ENCODE measurements around the gene ISX. TPM values are rescaled to one million over a fixed set of nuclear protein-coding genes. Genes with fewer than 3 reads are reported as not detected.
A peak's percentile ranks its signal among the peaks of the same experiment; 100 is the strongest.

The ISX gene
- total and polyA plus RNA-seq, 9 of the 15 experiments (the other 6 are each of a cell fraction or from before 2014, with no cell fraction given), result 0.03 to 0.36 (median 0.07) TPM

DNA sequence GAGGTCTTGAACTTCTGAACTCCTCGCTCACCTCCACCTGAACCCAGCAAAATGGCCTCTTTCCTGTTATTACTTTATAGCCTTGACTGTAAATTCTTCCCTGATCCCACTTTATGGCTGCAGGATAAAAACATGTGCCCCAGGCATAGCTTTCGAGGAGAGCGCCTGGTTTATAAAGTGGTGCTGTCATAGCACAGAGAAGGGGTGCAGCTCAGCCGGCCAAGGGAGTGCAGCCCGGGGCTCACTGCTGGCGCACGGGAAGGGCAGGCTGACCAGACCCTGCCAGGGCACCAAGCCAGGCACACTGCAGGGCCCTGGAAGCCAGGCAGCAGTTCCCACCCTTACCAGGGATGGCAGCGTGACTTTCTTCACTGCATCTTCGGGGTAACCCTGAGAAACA, 50.9 kb downstream of the ISX start:
- Histone ChIP-seq H3K4me1 (replicated peaks in 1 of 2; ENCODE audit: control insufficient read depth in 2 of 2, insufficient read depth in 2 of 2, low read length in 2 of 2) (no peaks in the 10 kb centered on the region), H3K79me2 (ENCODE audit: control insufficient read depth, insufficient read depth, low read length) (no peaks in the 10 kb centered on the region), H2AFZ (ENCODE audit: low read depth, low read length) (no peak overlapping the region), H3K9ac (ENCODE audit: insufficient read depth in 1 of 2, low read depth in 2 of 2, low read length in 2 of 2) (no peak overlapping the region), H3K4me2 (ENCODE audit: insufficient read depth, low read length) (no peak overlapping the region), H3K4me3 (no peak overlapping the region), H3K9me1 (ENCODE audit: control insufficient read depth, insufficient read depth, low read length) (no peaks in the 10 kb centered on the region), H4K20me1 (replicated peaks; ENCODE audit: control insufficient read depth, insufficient read depth, low read length) (no peaks in the 10 kb centered on the region), H3K27ac (ENCODE audit: extremely low read depth, low read depth, low read length) (no peak overlapping the region), H3K36me3 (ENCODE audit: control insufficient read depth, insufficient read depth, low read length) (no peaks in the 10 kb centered on the region), H3K9me3 (replicated peaks; ENCODE audit: control insufficient read depth, insufficient read depth, low read depth, low read length) (no peaks in the 10 kb centered on the region), H3K27me3 (ENCODE audit: control insufficient read depth in 2 of 2, insufficient read depth in 2 of 2, low read length in 2 of 2) (no peaks in the 10 kb centered on the region)
- DNase-seq (ENCODE audit: extremely low read depth in 1 of 4, low spot score in 3 of 4), result no peak
- BruUV-seq (replicated peaks), result no TSS peak
- ATAC-seq, result peak; percentile 50; the same call in 2 of the 3 replicates
- WGBS (ENCODE audit: insufficient coverage, low coverage, missing lambda C conversion rate), result 91% methylated on average over 4 of the region's 9 CpGs
- no peak for FAIRE-seq
- CTCF ChIA-PET (ENCODE audit: low intra/inter-chr PET ratio), result no interaction called here
- POLR2A ChIA-PET, result no interaction called here
- TF ChIP-seq, protein P1, sequence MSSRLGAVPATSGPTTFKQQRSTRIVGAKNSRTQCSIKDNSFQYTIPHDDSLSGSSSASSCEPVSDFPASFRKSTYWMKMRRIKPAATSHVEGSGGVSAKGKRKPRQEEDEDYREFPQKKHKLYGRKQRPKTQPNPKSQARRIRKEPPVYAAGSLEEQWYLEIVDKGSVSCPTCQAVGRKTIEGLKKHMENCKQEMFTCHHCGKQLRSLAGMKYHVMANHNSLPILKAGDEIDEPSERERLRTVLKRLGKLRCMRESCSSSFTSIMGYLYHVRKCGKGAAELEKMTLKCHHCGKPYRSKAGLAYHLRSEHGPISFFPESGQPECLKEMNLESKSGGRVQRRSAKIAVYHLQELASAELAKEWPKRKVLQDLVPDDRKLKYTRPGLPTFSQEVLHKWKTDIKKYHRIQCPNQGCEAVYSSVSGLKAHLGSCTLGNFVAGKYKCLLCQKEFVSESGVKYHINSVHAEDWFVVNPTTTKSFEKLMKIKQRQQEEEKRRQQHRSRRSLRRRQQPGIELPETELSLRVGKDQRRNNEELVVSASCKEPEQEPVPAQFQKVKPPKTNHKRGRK (tag; IDR thresholded peaks at IDR 0.05), result no peak
- TF ChIP-seq, protein P2, sequence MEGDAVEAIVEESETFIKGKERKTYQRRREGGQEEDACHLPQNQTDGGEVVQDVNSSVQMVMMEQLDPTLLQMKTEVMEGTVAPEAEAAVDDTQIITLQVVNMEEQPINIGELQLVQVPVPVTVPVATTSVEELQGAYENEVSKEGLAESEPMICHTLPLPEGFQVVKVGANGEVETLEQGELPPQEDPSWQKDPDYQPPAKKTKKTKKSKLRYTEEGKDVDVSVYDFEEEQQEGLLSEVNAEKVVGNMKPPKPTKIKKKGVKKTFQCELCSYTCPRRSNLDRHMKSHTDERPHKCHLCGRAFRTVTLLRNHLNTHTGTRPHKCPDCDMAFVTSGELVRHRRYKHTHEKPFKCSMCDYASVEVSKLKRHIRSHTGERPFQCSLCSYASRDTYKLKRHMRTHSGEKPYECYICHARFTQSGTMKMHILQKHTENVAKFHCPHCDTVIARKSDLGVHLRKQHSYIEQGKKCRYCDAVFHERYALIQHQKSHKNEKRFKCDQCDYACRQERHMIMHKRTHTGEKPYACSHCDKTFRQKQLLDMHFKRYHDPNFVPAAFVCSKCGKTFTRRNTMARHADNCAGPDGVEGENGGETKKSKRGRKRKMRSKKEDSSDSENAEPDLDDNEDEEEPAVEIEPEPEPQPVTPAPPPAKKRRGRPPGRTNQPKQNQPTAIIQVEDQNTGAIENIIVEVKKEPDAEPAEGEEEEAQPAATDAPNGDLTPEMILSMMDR (IDR thresholded peaks at IDR 0.05 in 2 of 3, conservative IDR thresholded peaks at IDR 0.05 in 1 of 3; ENCODE audit: insufficient read depth in 2 of 3, low read depth in 1 of 3, low read length in 3 of 3), result peak in 1 of 3 experiments; percentile 16; a peak in 1 of 6 replicates
- intact Hi-C loops (cut with micrococcal nuclease) (no loop called here), in situ Hi-C loops (cut with MboI) (no loop called here)
